HuH-7.5 (cell line): Measurements from ENCODE around the gene TBXA2R.
A peak's percentile ranks its signal among the peaks of the same experiment; 100 is the strongest.

ENCODE experiments used
- DNase-seq: peaks from one replicate; pipeline ENCODE4 v3.0.0; 2011; ENCODE audit warnings: low spot score

The TBXA2R gene

GRCh38 chr19:3551792-3552095 lies 54.9 kb downstream of the TBXA2R start:
- DNase-seq = no peak

- no peak for DNase-seq
These were observed 55.5 kb downstream of the TBXA2R start for GRCh38 chr19:3550947-3551791.

- no peak for DNase-seq
These were observed 56.9 kb downstream of the TBXA2R start for GRCh38 chr19:3549816-3550215.

GRCh38 chr19:3548606-3549005 lies 58.1 kb downstream of the TBXA2R start:
- DNase-seq = no peak

GRCh38 chr19:3547767-3548282 lies 58.9 kb downstream of the TBXA2R start:
- DNase-seq = no peak

- DNase-seq = no peak
These were observed 59.4 kb downstream of the TBXA2R start for GRCh38 chr19:3547301-3547731.

GRCh38 chr19:3546119-3546518 lies 60.6 kb downstream of the TBXA2R start:
- DNase-seq = no peak

- DNase-seq = no peak
These were observed 61.0 kb downstream of the TBXA2R start for GRCh38 chr19:3545669-3546034.

GRCh38 chr19:3544742-3545668 lies 61.7 kb downstream of the TBXA2R start:
- peak; percentile 93 for DNase-seq
